ENCODE data around the gene RAPH1.

DNA sequence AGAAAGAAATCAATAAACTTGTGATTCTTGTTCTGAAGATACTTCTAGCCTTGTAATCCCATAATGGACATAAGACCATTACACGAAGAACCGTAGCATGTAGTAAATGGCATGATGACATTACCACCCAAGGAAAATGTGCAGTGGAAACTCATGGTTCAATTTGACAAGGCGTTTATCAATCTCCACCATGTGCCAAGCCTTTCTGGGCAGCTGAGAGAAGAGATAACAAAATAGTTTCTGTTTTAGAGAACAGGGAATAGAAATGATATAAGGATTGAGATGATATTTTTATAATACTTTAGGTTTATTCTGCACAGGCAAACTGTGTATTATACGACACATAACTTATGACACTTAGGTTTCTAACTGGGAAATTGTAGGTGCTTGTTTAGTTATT is 187.7 kb downstream of the RAPH1 start:
- TF ChIP-seq, protein P1, sequence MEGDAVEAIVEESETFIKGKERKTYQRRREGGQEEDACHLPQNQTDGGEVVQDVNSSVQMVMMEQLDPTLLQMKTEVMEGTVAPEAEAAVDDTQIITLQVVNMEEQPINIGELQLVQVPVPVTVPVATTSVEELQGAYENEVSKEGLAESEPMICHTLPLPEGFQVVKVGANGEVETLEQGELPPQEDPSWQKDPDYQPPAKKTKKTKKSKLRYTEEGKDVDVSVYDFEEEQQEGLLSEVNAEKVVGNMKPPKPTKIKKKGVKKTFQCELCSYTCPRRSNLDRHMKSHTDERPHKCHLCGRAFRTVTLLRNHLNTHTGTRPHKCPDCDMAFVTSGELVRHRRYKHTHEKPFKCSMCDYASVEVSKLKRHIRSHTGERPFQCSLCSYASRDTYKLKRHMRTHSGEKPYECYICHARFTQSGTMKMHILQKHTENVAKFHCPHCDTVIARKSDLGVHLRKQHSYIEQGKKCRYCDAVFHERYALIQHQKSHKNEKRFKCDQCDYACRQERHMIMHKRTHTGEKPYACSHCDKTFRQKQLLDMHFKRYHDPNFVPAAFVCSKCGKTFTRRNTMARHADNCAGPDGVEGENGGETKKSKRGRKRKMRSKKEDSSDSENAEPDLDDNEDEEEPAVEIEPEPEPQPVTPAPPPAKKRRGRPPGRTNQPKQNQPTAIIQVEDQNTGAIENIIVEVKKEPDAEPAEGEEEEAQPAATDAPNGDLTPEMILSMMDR (IDR thresholded peaks at IDR 0.05) = no peak
- TF ChIP-seq POLR2A (IDR thresholded peaks at IDR 0.05) (no peak), POLR2AphosphoS5 (IDR thresholded peaks at IDR 0.05) (no peak), EP300 (IDR thresholded peaks at IDR 0.05) (no peak)
